NCI-H1694 (cell line): Measurements from ENCODE around the gene RAD51B.

Experiments
- DNase-seq: peaks from one replicate; lab custom pipeline; 2025; lab: John Stamatoyannopoulos, UW

Gene RAD51B

GRCh38 chr14:68510201-68511128 lies 690.9 kb downstream of the RAD51B start:
- no peak for DNase-seq

- DNase-seq, result no peak
These were observed 691.8 kb downstream of the RAD51B start for GRCh38 chr14:68511129-68512047.

GRCh38 chr14:68512088-68512487 lies 692.5 kb downstream of the RAD51B start:
- no peak for DNase-seq

- no peak for DNase-seq
These were observed 693.6 kb downstream of the RAD51B start for GRCh38 chr14:68513137-68513536.

- DNase-seq, result no peak
These were observed 694.4 kb downstream of the RAD51B start for GRCh38 chr14:68513838-68514607.

GRCh38 chr14:68514608-68515194 lies 695.1 kb downstream of the RAD51B start:
- DNase-seq, result no peak

- DNase-seq, result no peak
These were observed 696.8 kb downstream of the RAD51B start for GRCh38 chr14:68516342-68516741.

- no peak for DNase-seq
These were observed 698.6 kb downstream of the RAD51B start for GRCh38 chr14:68518166-68518565.

DNA sequence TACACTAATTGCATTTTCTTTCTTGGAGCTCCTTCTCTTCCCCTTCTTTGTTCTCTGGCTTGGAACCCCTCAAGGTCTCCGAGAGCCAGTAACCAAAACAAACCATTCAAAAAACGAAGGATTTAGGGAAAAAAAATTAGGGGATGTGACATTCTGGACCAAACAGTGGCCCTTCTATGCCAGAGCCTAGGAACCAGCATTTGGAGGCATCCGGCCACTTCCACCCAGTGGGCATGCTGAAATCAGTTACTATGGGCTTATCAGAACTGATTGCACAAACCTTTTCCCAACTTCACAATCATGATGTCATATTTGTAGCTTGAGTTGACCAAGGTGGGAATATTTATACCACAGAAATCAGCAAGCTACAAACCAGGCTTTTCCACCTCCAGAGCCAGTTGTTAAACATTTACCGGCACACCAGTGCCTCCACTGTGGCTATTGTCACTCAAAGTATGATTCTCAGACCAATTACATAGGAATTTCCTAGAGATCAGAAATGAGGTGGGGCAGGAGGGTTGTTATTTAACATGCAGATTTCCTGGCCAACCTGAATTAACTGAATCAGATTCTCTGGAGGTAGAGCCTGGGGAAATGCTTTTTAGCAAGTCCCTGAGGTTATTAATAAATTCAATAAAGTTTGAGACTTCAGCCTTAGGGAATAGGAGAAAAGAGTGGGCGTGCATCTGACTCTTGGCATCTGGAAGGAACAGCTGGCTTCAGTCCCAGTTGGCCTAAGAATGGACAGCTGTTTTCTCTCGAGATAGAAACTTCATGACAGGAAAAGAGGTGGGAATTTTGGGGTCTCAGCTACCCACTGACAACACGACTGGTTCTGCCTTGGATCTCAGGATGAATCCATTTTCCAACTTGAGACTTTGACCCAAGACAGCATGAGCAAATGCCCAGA lies 699.4 kb downstream of the RAD51B start:
- DNase-seq, result no peak

GRCh38 chr14:68519671-68520187 lies 700.1 kb downstream of the RAD51B start:
- no peak for DNase-seq

DNA sequence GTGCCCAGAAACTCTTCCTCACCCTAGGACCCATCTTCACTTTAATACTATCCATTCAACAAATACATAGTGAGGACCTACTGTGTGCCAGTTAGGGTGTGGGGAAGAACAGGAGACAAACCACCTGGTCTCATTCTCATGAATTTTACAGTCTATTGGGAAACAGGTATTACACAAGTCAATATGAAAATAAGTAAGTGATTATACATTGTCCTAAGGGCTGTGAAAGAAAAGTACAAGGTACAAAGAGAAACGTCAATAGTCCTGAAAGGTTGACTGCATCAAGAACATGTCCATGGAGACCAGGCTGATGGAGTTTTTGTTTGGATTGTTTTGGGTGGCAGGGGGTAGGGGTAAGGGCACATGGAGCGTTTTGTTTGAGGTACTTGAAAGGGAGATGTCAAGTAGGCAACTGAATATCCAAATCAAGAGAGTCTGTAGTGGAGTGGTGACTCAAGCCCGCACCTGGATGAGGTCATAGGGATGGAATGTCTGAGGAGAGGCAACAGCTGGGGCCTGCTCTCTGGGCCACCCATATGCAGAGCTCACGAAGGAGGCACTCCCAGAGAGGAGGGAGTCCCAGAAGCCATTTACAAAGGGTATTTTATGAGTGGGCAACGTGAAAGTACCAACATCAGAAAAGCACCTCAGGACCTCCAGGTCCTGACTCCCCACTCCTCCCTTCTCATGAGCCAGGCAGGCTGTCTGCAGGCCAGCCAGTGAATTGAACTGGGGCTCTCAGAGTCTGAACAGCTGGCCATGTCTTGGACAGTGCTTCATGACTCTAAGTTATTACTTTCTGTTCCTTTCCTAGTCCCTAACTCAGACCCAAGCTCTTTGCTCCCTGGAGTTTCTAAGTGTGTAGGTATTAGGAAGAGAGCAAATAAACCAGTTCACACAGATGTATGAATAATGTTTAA lies 701.3 kb downstream of the RAD51B start:
- DNase-seq, result no peak

DNA sequence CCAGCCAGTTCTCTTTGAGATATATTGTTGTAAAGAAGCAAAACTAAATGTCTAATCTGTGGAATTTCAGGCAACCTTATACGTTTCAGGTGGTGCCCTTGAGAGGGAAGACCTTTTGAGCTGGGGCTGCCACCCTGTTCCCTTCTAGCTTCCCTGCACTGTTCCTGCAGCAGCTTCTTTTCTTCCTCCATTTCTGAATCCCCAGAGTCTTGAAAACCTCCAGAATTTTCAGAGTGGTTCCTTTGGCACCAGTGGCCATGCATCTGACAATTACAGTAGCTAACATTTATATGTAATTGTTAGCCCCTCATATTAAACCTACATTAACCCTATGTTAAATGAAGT lies 702.0 kb downstream of the RAD51B start:
- DNase-seq, result no peak

GRCh38 chr14:68521961-68522509 lies 702.5 kb downstream of the RAD51B start:
- DNase-seq, result no peak

DNA sequence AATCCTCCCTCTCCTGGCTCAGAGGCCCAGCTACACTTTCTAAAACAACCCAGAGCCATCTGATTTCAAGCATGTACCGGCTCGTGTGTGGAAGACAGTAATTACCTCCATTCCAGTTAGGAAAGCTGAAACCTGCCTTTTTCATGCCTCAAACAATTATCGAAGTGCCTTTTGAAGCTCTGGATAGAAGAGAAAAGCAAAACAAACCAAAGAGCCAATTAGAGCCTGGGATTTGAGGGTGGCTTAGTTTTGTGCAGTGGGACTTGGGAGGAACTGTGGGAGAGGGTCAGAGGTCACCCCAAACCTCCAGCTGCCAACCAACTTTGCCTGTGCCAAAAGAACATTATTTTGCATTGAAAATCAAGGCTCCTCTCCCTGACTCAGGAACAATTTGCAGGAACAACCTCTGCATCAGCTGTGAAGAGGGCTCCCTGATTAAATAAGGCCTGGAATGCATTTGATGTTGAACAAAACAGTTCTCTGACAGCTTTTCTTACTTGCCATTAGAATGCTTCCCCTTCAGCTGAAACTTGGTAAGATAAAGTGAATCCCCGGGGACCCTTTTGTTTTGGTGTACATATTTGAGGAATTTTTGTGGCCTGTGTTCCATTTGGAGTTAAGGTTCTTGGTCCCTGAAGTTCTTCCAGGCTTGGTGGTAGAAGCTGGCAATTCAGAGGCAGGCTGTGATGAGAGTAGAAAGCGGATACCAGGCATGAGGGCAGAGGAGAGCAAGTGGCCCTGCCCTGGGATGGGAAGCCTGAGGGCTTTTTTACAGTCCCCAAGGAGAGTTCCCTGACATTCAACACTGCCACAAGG lies 703.1 kb downstream of the RAD51B start:
- DNase-seq, result no peak

DNA sequence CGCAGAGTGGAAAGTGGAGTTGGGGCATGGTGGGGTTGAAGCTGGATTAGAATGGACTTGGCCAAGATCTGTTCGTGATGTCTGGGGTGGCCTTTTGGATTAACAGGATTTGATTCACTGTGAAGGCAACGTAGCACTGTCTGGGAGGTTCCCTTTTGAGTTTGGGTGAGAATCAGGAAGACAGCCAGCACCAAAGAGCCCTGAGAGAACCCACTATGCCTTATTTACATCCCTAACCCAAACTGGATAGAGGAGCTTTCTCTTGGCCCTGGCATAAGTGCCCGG lies 703.7 kb downstream of the RAD51B start:
- no peak for DNase-seq

- DNase-seq, result no peak
These were observed 704.6 kb downstream of the RAD51B start for GRCh38 chr14:68523989-68524725.

GRCh38 chr14:68525516-68525915 lies 705.9 kb downstream of the RAD51B start:
- DNase-seq, result no peak
